ENCODE measurements around the gene GATB. TPM values are rescaled to one million over a fixed set of nuclear protein-coding genes. Genes with fewer than 3 reads are reported as not detected.

The GATB gene
- total and polyA plus RNA-seq, 10 donors: 12.6 to 22.7 (median 17.8) TPM

DNA sequence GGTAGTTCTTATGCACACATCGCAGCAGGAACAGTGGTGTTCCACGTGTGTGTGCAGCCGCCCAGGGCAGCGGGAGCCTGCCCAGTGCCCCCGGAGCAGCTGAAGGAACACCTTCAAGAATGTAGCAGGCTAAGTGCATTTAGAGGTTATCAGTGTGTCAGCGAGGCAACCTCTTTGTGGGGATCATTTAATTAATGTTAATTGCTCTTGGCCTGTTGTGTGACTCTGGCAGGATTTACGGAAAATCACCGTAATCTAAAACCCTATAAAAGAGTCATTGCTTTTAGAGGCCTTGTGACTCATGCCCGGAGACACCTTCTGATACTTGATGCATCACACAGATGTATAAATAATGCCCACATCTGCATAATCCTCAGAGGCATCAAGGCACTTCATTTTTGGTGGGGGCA is 47.3 kb upstream of the GATB start:
- TF ChIP-seq POLR2A (IDR thresholded peaks at IDR 0.05) (no peak), POLR2AphosphoS5 (IDR thresholded peaks at IDR 0.05) (no peak)
- TF ChIP-seq, protein P1, sequence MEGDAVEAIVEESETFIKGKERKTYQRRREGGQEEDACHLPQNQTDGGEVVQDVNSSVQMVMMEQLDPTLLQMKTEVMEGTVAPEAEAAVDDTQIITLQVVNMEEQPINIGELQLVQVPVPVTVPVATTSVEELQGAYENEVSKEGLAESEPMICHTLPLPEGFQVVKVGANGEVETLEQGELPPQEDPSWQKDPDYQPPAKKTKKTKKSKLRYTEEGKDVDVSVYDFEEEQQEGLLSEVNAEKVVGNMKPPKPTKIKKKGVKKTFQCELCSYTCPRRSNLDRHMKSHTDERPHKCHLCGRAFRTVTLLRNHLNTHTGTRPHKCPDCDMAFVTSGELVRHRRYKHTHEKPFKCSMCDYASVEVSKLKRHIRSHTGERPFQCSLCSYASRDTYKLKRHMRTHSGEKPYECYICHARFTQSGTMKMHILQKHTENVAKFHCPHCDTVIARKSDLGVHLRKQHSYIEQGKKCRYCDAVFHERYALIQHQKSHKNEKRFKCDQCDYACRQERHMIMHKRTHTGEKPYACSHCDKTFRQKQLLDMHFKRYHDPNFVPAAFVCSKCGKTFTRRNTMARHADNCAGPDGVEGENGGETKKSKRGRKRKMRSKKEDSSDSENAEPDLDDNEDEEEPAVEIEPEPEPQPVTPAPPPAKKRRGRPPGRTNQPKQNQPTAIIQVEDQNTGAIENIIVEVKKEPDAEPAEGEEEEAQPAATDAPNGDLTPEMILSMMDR (IDR thresholded peaks at IDR 0.05 in 8 of 11, conservative IDR thresholded peaks at IDR 0.05 in 3 of 11): no peak
- H3K4me3 ChIP-seq: no peak overlapping the region
- no peak for DNase-seq
- no peaks in the 10 kb centered on the region for H3K27me3 ChIP-seq (replicated peaks in 1 of 7)
- intact Hi-C loops (cut with DNase I; ENCODE audit: low total_unique reads): no loop called here
- H3K9me3 ChIP-seq: no peaks in the 10 kb centered on the region
- H3K36me3 ChIP-seq: no peaks in the 10 kb centered on the region
- H3K4me1 ChIP-seq: peaks cover 0 to 8% (median 0%) of the 10 kb centered on the region in 6 donors
- peak overlapping the region in 1 of 8 donors; percentile 54 for H3K27ac ChIP-seq
- 87 to 92% (median 90%) methylated on average over 8 to 9 of the region's 9 CpGs for WGBS, 5 donors

DNA sequence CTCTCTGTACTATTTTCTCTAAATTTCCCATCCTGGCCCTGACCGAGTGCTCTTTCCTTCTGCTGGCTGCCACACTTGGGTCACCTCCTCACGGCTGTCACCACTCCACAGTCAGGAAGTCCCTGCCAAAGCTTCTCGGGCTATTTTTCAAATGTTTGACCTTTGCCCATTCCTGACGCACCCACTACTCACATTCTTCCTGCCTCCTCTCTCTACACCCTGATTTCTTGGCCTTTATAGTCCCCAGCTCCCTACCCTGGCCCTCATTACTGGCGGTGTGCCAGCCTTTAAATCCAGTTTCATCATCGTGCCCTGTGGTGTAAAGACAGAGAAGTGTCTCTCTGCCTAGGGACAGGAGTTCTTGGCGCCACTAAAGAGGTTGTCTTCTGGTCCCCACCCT is 46.4 kb upstream of the GATB start:
- Histone ChIP-seq H3K27me3 (replicated peaks in 1 of 7) (no peaks in the 10 kb centered on the region), H3K4me3 (no peak overlapping the region), H3K27ac (peak overlapping the region in 5 of 8 donors; percentile 15 to 54 (median 41)), H3K9me3 (no peaks in the 10 kb centered on the region), H3K4me1 (peaks cover 0 to 8% (median 0%) of the 10 kb centered on the region in 6 donors), H3K36me3 (no peaks in the 10 kb centered on the region)
- intact Hi-C loops (cut with DNase I; ENCODE audit: low total_unique reads): no loop called here
- DNase-seq: no peak
- peak in 1 of 3 donors; percentile 7 for TF ChIP-seq POLR2AphosphoS5 (IDR thresholded peaks at IDR 0.05)
- TF ChIP-seq POLR2A (IDR thresholded peaks at IDR 0.05): no peak
- TF ChIP-seq, protein P1 (IDR thresholded peaks at IDR 0.05 in 8 of 11, conservative IDR thresholded peaks at IDR 0.05 in 3 of 11): no peak
- WGBS, 5 donors: 53 to 69% (median 62%) methylated on average over 7 of the region's 7 CpGs

DNA sequence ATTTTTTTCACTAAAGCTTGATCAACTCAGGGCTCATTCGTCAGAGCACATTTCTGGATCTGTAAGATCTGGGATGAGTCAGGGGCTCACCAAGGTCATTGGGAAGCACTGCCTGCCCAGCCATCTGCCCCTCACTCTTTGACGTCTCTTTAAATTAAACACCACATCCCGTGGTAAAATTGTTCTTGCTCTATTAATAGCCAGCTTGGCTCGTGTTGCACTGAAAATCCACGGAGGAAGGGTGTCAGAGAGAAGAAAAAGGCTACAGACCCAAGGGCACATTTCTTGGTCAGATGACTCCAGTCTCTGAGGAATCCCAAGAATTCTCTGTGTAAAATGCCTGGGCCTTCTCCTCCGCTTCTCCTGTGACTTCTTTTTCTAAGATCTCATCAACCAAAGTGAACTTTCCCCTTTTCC is 45.7 kb upstream of the GATB start:
- 49 to 68% (median 52%) methylated on average over 6 of the region's 6 CpGs for WGBS, 5 donors
- H3K4me1 ChIP-seq: peaks cover 0 to 8% (median 0%) of the 10 kb centered on the region in 6 donors
- peak overlapping the region in 4 of 8 donors; percentile 15 to 54 (median 43) for H3K27ac ChIP-seq
- no peak for DNase-seq
- intact Hi-C loops (cut with DNase I; ENCODE audit: low total_unique reads): no loop called here
- TF ChIP-seq, protein P1 (IDR thresholded peaks at IDR 0.05 in 8 of 11, conservative IDR thresholded peaks at IDR 0.05 in 3 of 11): no peak
- TF ChIP-seq POLR2A (IDR thresholded peaks at IDR 0.05): no peak
- TF ChIP-seq POLR2AphosphoS5 (IDR thresholded peaks at IDR 0.05): no peak
- H3K27me3 ChIP-seq (replicated peaks in 1 of 7): no peaks in the 10 kb centered on the region
- H3K36me3 ChIP-seq: no peaks in the 10 kb centered on the region
- H3K4me3 ChIP-seq: no peak overlapping the region
- H3K9me3 ChIP-seq: no peaks in the 10 kb centered on the region

DNA sequence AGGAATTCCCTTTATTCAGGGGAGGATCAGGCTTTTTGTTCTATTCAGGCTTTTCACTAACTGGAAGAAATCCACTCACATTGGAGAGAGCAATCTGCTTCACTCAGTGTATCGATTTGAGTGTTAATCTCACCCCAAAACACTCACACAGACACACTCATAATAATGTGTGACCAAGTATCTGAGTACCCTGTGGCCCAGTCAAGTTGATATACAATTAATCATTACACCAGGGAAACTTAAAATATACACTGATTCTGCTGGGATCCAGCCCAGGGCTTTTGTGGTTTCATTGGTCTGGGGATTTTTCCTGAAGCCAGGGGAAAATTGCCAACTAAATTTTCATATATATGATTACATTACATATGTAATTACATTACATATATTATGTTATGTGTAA is 44.0 kb upstream of the GATB start:
- Histone ChIP-seq H3K4me1 (peaks cover 0 to 8% (median 0%) of the 10 kb centered on the region in 6 donors), H3K4me3 (no peak overlapping the region), H3K27me3 (replicated peaks in 1 of 7) (no peaks in the 10 kb centered on the region), H3K9me3 (no peaks in the 10 kb centered on the region), H3K36me3 (no peaks in the 10 kb centered on the region), H3K27ac (no peak overlapping the region)
- intact Hi-C loops (cut with DNase I; ENCODE audit: low total_unique reads): no loop called here
- no peak for DNase-seq
- TF ChIP-seq, protein P1 (IDR thresholded peaks at IDR 0.05 in 8 of 11, conservative IDR thresholded peaks at IDR 0.05 in 3 of 11): no peak
- TF ChIP-seq POLR2AphosphoS5 (IDR thresholded peaks at IDR 0.05) (no peak), POLR2A (IDR thresholded peaks at IDR 0.05) (no peak)
- WGBS, 5 donors: 53 to 81% (median 71%) methylated on average over 1 of the region's 1 CpG
